Trophoblast cell (in vitro differentiated cells and primary cell): ENCODE data around the gene INAVA.

Experiments used
- DNase-seq, 2 donors: peaks; one replicate each; pipeline ENCODE4 v3.0.0-alpha.2; 2016
- H2AFZ ChIP-seq: 2 replicates; pipeline ENCODE4 v1.6.1; 2013; ENCODE audit warnings: low read length, moderate library complexity, mild to moderate bottlenecking; ENCODE audit not compliant: insufficient read depth, poor library complexity
- H2AK5ac ChIP-seq: 2 replicates; pipeline ENCODE4 v1.6.1; 2013; ENCODE audit warnings: mild to moderate bottlenecking, low read length
- H2BK120ac ChIP-seq: 2 replicates; pipeline ENCODE4 v1.6.1; 2013; ENCODE audit warnings: low read length, mild to moderate bottlenecking, moderate library complexity; ENCODE audit not compliant: insufficient read depth, poor library complexity
- H2BK12ac ChIP-seq: 2 replicates; pipeline ENCODE4 v1.6.1; 2013; ENCODE audit warnings: mild to moderate bottlenecking, low read length, moderate library complexity
- H2BK5ac ChIP-seq: 2 replicates; pipeline ENCODE4 v1.6.1; 2013; ENCODE audit warnings: low read length, low read depth, moderate library complexity, mild to moderate bottlenecking; ENCODE audit not compliant: poor library complexity
- H3K14ac ChIP-seq: 2 replicates; pipeline ENCODE4 v1.6.1; 2013; ENCODE audit warnings: mild to moderate bottlenecking, low read length
- H3K18ac ChIP-seq: 2 replicates; pipeline ENCODE4 v1.6.1; 2013; ENCODE audit warnings: mild to moderate bottlenecking, low read length
- H3K23ac ChIP-seq: 2 replicates; pipeline ENCODE4 v1.6.1; 2013; ENCODE audit warnings: low read length
- H3K27ac ChIP-seq: 2 replicates; pipeline ENCODE4 v1.5.1; 2013; ENCODE audit warnings: low read depth, mild to moderate bottlenecking, inconsistent platforms, low read length, moderate library complexity
- H3K27me3 ChIP-seq: 2 replicates; pipeline ENCODE4 v1.6.1; 2013; ENCODE audit warnings: inconsistent platforms, mild to moderate bottlenecking, low read length, moderate library complexity; ENCODE audit not compliant: insufficient read depth
- H3K36me3 ChIP-seq, 2 experiments: 1 replicate in 1 of 2; 2 replicates in 1 of 2; pipeline ENCODE4 v1.6.1; 2013; ENCODE audit warnings: low read length in 2 of 2, mild to moderate bottlenecking in 2 of 2, moderate library complexity in 1 of 2; ENCODE audit not compliant: insufficient read depth in 2 of 2, control insufficient read depth in 1 of 2
- H3K4ac ChIP-seq: 2 replicates; pipeline ENCODE4 v1.6.1; 2013; ENCODE audit warnings: low read depth, mild to moderate bottlenecking, low read length, moderate library complexity
- H3K4me1 ChIP-seq, 2 experiments: 1 replicate in 1 of 2; 2 replicates in 1 of 2; pipeline ENCODE4 v1.6.1; 2013; ENCODE audit warnings: low read length in 2 of 2, mild to moderate bottlenecking in 2 of 2, moderate library complexity in 1 of 2; ENCODE audit not compliant: insufficient read depth in 2 of 2, control insufficient read depth in 1 of 2
- H3K4me2 ChIP-seq: 2 replicates; pipeline ENCODE4 v1.6.1; 2013; ENCODE audit warnings: inconsistent platforms, mild to moderate bottlenecking, low read length, moderate library complexity
- H3K4me3 ChIP-seq: 2 replicates; pipeline ENCODE4 v1.5.1; 2013; ENCODE audit warnings: mild to moderate bottlenecking, low read depth, low read length, inconsistent platforms
- H3K79me1 ChIP-seq: one replicate; pipeline ENCODE4 v1.6.1; 2013; ENCODE audit warnings: low read length
- H3K79me2 ChIP-seq: 2 replicates; pipeline ENCODE4 v1.6.1; 2013; ENCODE audit warnings: low read length, mild to moderate bottlenecking; ENCODE audit not compliant: control insufficient read depth, insufficient read depth, poor library complexity
- H3K9ac ChIP-seq: 2 replicates; pipeline ENCODE4 v1.6.1; 2013; ENCODE audit warnings: mild to moderate bottlenecking, low read length
- H3K9me3 ChIP-seq: 2 replicates; pipeline ENCODE4 v1.6.1; 2013; ENCODE audit warnings: low read depth, mild to moderate bottlenecking, control low read depth, inconsistent platforms, low read length; ENCODE audit not compliant: insufficient read depth
- H4K12ac ChIP-seq: 2 replicates; pipeline ENCODE4 v1.6.1; 2013; ENCODE audit warnings: low read depth, mild to moderate bottlenecking, low read length, moderate library complexity
- H4K8ac ChIP-seq: 2 replicates; pipeline ENCODE4 v1.6.1; 2013; ENCODE audit warnings: low read depth, mild to moderate bottlenecking, low read length, moderate library complexity
- H4K91ac ChIP-seq: one replicate; pipeline ENCODE4 v1.6.1; 2013; ENCODE audit warnings: low read depth, mild to moderate bottlenecking, low read length, moderate library complexity
- WGBS: extraction: QIAGEN DNeasy Blood & Tissue Kit; methylation state at CpG from one replicate; pipeline ENCODE4 v1.1.7; 2013; ENCODE audit warnings: missing lambda C conversion rate; ENCODE audit not compliant: insufficient read length, insufficient coverage; ENCODE audit errors: extremely low coverage; 5-methylcytosine and 5-hydroxymethylcytosine counted together

The INAVA gene

GRCh38 chr1:200895801-200896530 is 1.3 kb downstream of the INAVA start:
- peak overlapping the region; percentile 82 for H3K27ac ChIP-seq
- peak overlapping the region; percentile 88 for H2AK5ac ChIP-seq
- no peak overlapping the region for H3K4me3 ChIP-seq
- no peak overlapping the region for H3K23ac ChIP-seq
- no peak overlapping the region for H3K9ac ChIP-seq
- H3K4ac ChIP-seq: peak overlapping the region; percentile 68
- peak overlapping the region; percentile 77 for H4K8ac ChIP-seq
- no peak overlapping the region for H4K12ac ChIP-seq
- WGBS: no CpG with 5 or more reads among the region's 9 CpGs
- H3K36me3 ChIP-seq: peaks cover 21 to 31% of the 10 kb centered on the region in 2 experiments
- H3K79me1 ChIP-seq: peaks cover 52% of the 10 kb centered on the region
- peaks cover 36% of the 10 kb centered on the region for H3K79me2 ChIP-seq
- H3K14ac ChIP-seq: peak overlapping the region; percentile 71
- peak overlapping the region; percentile 79 for H4K91ac ChIP-seq
- peak overlapping the region; percentile 81 for H3K18ac ChIP-seq
- H3K4me1 ChIP-seq: peaks cover 59 to 68% of the 10 kb centered on the region in 2 experiments
- peak overlapping the region; percentile 63 for H2BK5ac ChIP-seq
- H2BK120ac ChIP-seq: peak overlapping the region; percentile 57
- peak; percentile 32 to 39 for DNase-seq
- H3K27me3 ChIP-seq: no peaks in the 10 kb centered on the region
- H2AFZ ChIP-seq: peak overlapping the region; percentile 25
- H3K9me3 ChIP-seq: no peaks in the 10 kb centered on the region
- H3K4me2 ChIP-seq: peak overlapping the region; percentile 52
- peak overlapping the region; percentile 87 for H2BK12ac ChIP-seq

GRCh38 chr1:200896531-200897196 is 2.0 kb downstream of the INAVA start:
- no peak overlapping the region for H2BK12ac ChIP-seq
- peak overlapping the region; percentile 0 for H2BK5ac ChIP-seq
- H2AK5ac ChIP-seq: no peak overlapping the region
- peak overlapping the region; percentile 13 for H3K18ac ChIP-seq
- H3K4me1 ChIP-seq: peaks cover 62 to 75% of the 10 kb centered on the region in 2 experiments
- H3K14ac ChIP-seq: no peak overlapping the region
- H3K36me3 ChIP-seq: peaks cover 28 to 38% of the 10 kb centered on the region in 2 experiments
- H3K27ac ChIP-seq: peak overlapping the region; percentile 82
- H4K12ac ChIP-seq: no peak overlapping the region
- H2AFZ ChIP-seq: no peak overlapping the region
- peaks cover 34% of the 10 kb centered on the region for H3K79me2 ChIP-seq
- no peaks in the 10 kb centered on the region for H3K27me3 ChIP-seq
- H4K91ac ChIP-seq: peak overlapping the region; percentile 84
- no peak overlapping the region for H3K4me3 ChIP-seq
- H3K4me2 ChIP-seq: peak overlapping the region; percentile 52
- DNase-seq: peak; percentile 86 to 91
- H4K8ac ChIP-seq: no peak overlapping the region
- no CpG with 5 or more reads among the region's 10 CpGs for WGBS
- peak overlapping the region; percentile 71 for H2BK120ac ChIP-seq
- H3K4ac ChIP-seq: peak overlapping the region; percentile 41
- no peaks in the 10 kb centered on the region for H3K9me3 ChIP-seq
- H3K79me1 ChIP-seq: peaks cover 45% of the 10 kb centered on the region
- H3K9ac ChIP-seq: no peak overlapping the region
- no peak overlapping the region for H3K23ac ChIP-seq

DNA sequence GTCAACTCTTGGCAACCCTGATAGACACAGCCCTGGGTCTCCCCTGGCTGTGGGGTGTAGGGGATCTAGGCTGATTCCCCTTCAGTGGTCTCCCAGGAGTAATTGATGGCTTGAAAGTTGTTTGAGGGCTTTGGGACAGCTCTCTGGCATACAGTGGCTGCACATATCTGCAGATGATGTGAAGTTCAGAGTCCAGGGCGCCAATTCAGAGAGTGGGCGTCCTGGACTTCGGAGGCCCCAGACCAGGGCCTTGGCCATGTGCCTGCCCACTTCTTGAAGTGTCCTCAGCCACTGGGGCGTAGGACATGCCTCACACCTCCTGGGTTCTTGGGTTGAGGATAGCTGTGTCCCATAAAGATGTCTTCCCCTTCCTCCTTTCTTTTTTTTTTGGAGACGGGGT is 2.6 kb downstream of the INAVA start:
- H3K23ac ChIP-seq: no peak overlapping the region
- peak overlapping the region; percentile 27 for H4K12ac ChIP-seq
- H4K91ac ChIP-seq: peak overlapping the region; percentile 84
- H2AFZ ChIP-seq: no peak overlapping the region
- no peaks in the 10 kb centered on the region for H3K27me3 ChIP-seq
- no CpG with 5 or more reads among the region's 5 CpGs for WGBS
- peak overlapping the region; percentile 42 for H3K18ac ChIP-seq
- H2BK12ac ChIP-seq: peak overlapping the region; percentile 67
- no peak overlapping the region for H3K4me3 ChIP-seq
- peak overlapping the region; percentile 0 for H2BK5ac ChIP-seq
- H3K27ac ChIP-seq: peak overlapping the region; percentile 82
- H3K14ac ChIP-seq: peak overlapping the region; percentile 44
- peak overlapping the region; percentile 1 for H2AK5ac ChIP-seq
- H3K79me1 ChIP-seq: peaks cover 40% of the 10 kb centered on the region
- H3K4ac ChIP-seq: peak overlapping the region; percentile 41
- peaks cover 34 to 44% of the 10 kb centered on the region in 2 experiments for H3K36me3 ChIP-seq
- DNase-seq: no peak
- no peak overlapping the region for H4K8ac ChIP-seq
- peaks cover 34% of the 10 kb centered on the region for H3K79me2 ChIP-seq
- no peaks in the 10 kb centered on the region for H3K9me3 ChIP-seq
- peak overlapping the region; percentile 71 for H2BK120ac ChIP-seq
- H3K9ac ChIP-seq: no peak overlapping the region
- H3K4me2 ChIP-seq: no peak overlapping the region
- peaks cover 66 to 76% of the 10 kb centered on the region in 2 experiments for H3K4me1 ChIP-seq

GRCh38 chr1:200899015-200899386 is 4.3 kb downstream of the INAVA start:
- peaks cover 34% of the 10 kb centered on the region for H3K79me1 ChIP-seq
- no peak overlapping the region for H3K9ac ChIP-seq
- H2BK12ac ChIP-seq: no peak overlapping the region
- H3K79me2 ChIP-seq: peaks cover 22% of the 10 kb centered on the region
- no peak overlapping the region for H2BK120ac ChIP-seq
- H3K23ac ChIP-seq: no peak overlapping the region
- H3K36me3 ChIP-seq: peaks cover 42 to 55% of the 10 kb centered on the region in 2 experiments
- H3K4me2 ChIP-seq: no peak overlapping the region
- H3K4me3 ChIP-seq: peak overlapping the region; percentile 29
- no peak overlapping the region for H2AFZ ChIP-seq
- no peak overlapping the region for H3K18ac ChIP-seq
- H4K8ac ChIP-seq: no peak overlapping the region
- H3K4me1 ChIP-seq: peaks cover 60 to 63% of the 10 kb centered on the region in 2 experiments
- no CpG with 5 or more reads among the region's 3 CpGs for WGBS
- H3K27ac ChIP-seq: peak overlapping the region; percentile 79
- H4K91ac ChIP-seq: peak overlapping the region; percentile 16
- DNase-seq: no peak
- H3K9me3 ChIP-seq: peaks cover 2% of the 10 kb centered on the region
- no peak overlapping the region for H2BK5ac ChIP-seq
- H4K12ac ChIP-seq: no peak overlapping the region
- no peaks in the 10 kb centered on the region for H3K27me3 ChIP-seq
- no peak overlapping the region for H2AK5ac ChIP-seq
- no peak overlapping the region for H3K14ac ChIP-seq
- no peak overlapping the region for H3K4ac ChIP-seq
